Measurements from ENCODE around the gene MAP2K6. TPM values are rescaled to one million over a fixed set of nuclear protein-coding genes. Genes with fewer than 3 reads are reported as not detected.

MAP2K6 gene
- total RNA-seq, 2 donors from 2014 or later = 16.3 to 21.2 TPM

DNA sequence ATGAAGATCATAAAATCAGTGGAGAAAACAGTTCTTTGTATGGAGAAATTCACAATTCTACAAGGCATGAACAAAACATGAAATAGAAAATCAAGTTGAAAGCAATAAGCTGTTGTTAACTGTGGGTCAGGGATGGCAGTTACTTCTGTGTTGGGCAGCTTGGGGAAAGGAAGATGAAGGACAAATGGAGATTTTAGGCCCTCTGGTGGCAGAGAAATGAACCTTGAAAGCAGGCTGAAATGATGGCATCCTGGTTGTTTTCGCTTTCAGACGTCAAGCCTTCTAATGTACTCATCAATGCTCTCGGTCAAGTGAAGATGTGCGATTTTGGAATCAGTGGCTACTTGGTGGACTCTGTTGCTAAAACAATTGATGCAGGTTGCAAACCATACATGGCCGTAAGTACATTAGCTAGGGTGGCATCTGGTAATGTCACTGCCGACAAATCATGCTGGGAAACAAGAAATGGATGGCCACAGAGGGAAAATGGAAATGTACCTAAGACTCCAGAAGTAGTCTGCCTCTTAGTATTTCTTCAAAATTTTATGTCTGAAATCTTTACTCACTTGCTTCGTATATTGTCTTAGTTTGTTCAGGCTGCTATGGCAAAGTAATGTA is 108.9 kb downstream of the MAP2K6 start:
- peaks cover 9% of the 10 kb centered on the region for H3K36me3 Mint-ChIP-seq (ENCODE audit: low read depth)
- no peak for DNase-seq
- ATAC-seq = no peak
- H3K9me3 ChIP-seq (ENCODE audit: control insufficient read depth, low read length, poor library complexity, severe bottlenecking) = no peaks in the 10 kb centered on the region
- H3K4me1 Mint-ChIP-seq = peaks cover 3% of the 10 kb centered on the region
- no peak overlapping the region for H3K4me3 Mint-ChIP-seq
- H3K27me3 Mint-ChIP-seq = no peaks in the 10 kb centered on the region
- no peak overlapping the region for H3K27ac Mint-ChIP-seq

DNA sequence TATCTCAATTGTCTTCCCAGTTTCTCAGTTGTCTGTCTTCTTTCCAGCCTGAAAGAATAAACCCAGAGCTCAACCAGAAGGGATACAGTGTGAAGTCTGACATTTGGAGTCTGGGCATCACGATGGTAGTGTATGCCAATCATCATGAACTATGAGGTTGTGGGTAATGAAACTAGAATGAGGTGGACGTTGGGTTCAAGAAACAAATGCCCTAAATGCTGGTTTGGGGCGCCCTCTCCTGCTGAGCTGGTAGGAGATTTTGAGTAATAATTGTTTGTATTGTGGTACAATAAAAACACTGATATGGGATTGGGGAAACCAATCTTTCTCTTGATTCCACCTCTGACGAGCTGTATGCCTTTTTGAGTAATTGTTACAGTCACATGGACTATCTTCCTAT is 110.4 kb downstream of the MAP2K6 start:
- ATAC-seq (no peak), DNase-seq (no peak)
- H3K4me1 Mint-ChIP-seq = peaks cover 3% of the 10 kb centered on the region
- H3K9me3 ChIP-seq (ENCODE audit: control insufficient read depth, low read length, poor library complexity, severe bottlenecking) = no peaks in the 10 kb centered on the region
- H3K27me3 Mint-ChIP-seq = no peaks in the 10 kb centered on the region
- no peak overlapping the region for H3K4me3 Mint-ChIP-seq
- H3K36me3 Mint-ChIP-seq (ENCODE audit: low read depth) = peaks cover 9% of the 10 kb centered on the region
- H3K27ac Mint-ChIP-seq = no peak overlapping the region

DNA sequence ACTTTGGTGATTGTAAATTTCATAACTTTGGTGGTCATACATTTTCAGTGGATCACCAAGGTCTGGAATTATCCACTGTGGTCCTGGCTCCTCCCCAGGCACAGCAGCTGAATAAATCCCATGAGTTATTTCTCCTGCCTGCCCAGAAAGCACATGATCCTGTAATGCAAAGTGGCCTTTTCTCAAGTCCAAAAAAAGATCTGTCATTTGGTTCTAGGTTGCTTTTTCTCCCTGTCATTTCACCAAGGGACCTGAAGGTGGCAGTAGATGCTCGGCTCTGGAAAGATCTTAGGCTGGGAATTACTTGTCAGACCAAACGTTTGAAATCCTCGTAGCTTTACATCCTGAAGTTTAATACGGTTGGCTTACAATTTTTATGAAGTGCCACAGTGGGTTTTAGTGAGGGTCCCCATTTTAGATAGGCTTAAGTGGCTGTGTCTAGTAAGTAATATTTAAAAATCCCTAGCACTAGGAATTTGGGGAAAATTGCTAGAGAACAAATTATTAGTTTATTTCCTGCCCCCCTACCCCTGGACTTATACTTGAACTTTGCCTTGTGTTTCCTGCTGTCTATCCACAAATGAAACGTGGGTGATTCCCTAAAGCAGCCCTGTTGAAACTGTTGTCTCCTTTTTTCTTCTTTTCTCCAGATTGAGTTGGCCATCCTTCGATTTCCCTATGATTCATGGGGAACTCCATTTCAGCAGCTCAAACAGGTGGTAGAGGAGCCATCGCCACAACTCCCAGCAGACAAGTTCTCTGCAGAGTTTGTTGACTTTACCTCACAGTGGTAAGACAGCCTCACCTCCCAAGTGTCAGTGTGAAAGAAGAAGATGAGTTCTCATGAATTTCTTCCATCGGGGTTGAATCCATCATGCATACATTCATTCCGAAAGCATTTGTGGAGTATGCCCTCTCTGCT is 111.7 kb downstream of the MAP2K6 start:
- DNase-seq (no peak), ATAC-seq (no peak)
- no peaks in the 10 kb centered on the region for H3K27me3 Mint-ChIP-seq
- peaks cover 9% of the 10 kb centered on the region for H3K36me3 Mint-ChIP-seq (ENCODE audit: low read depth)
- peaks cover 3% of the 10 kb centered on the region for H3K4me1 Mint-ChIP-seq
- no peak overlapping the region for H3K4me3 Mint-ChIP-seq
- no peak overlapping the region for H3K27ac Mint-ChIP-seq
- no peaks in the 10 kb centered on the region for H3K9me3 ChIP-seq (ENCODE audit: control insufficient read depth, low read length, poor library complexity, severe bottlenecking)

DNA sequence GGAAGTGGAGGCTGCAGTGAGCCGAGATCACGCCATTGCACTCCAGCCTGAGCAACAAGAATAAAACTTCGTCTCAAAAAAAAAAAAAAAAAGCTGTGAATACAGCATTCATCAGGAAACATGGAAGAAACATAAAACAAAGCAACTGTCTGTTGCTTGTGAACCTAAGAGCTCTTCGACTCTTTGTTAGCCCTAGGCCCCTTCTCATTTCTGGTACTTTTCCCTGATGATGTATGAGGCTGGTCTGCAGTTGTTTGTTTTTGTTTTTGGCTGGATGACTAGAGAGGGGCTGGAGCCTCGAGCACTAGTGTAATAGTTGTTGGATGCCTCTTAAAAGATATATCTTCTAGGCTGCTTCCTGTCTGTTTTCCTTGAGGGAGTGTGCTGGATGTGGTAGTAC is 113.5 kb downstream of the MAP2K6 start:
- peaks cover 14% of the 10 kb centered on the region for H3K36me3 Mint-ChIP-seq (ENCODE audit: low read depth)

DNA sequence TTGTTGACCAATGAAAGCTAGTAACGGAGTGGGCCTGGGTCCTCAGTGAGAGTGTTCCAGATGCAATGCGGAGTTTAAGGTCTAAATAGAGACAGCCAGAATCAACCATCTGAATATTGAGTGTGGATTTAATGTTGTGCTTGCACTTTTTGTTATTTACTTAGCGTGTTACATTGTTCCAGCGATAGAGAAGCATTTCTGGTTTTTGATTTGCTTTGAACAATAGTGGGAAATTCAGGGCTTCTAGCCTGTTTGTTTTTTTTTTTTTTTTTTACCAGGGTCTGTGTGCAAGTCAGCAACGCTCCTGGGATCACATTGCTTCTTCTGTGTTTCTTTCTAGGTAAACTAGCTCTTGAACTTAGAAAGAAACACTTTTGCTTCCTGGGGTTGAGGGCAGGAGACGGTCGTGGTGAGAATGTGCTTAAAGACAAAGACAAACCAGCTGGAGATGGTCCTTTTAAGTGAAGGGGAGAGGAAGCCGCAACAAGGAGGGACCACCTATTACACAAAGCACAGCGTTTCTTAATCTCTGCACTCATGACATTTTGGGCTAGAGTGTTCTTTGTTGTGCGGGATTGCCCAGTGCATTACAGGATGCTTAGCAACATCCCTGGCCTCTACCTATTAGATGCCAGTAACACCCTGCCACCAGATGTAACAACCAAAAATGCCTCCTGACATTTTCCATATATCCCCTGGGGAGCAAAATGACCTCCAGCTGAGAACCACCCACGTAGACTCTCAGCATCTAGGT is 119.2 kb downstream of the MAP2K6 start:
- no peaks in the 10 kb centered on the region for H3K4me1 Mint-ChIP-seq
- peaks cover 16% of the 10 kb centered on the region for H3K36me3 Mint-ChIP-seq (ENCODE audit: low read depth)
- DNase-seq (no peak), ATAC-seq (no peak)
- H3K27ac Mint-ChIP-seq = no peak overlapping the region
- no peaks in the 10 kb centered on the region for H3K9me3 ChIP-seq (ENCODE audit: control insufficient read depth, low read length, poor library complexity, severe bottlenecking)
- H3K27me3 Mint-ChIP-seq = no peaks in the 10 kb centered on the region
- no peak overlapping the region for H3K4me3 Mint-ChIP-seq

More for the DNA sequence above, 113.5 kb downstream of the MAP2K6 start:
- H3K4me1 Mint-ChIP-seq = peaks cover 3% of the 10 kb centered on the region
- H3K4me3 Mint-ChIP-seq = no peak overlapping the region
- H3K27me3 Mint-ChIP-seq = no peaks in the 10 kb centered on the region
- DNase-seq = no peak
- H3K27ac Mint-ChIP-seq = no peak overlapping the region
- H3K9me3 ChIP-seq (ENCODE audit: control insufficient read depth, low read length, poor library complexity, severe bottlenecking) = no peaks in the 10 kb centered on the region
- no peak for ATAC-seq

DNA sequence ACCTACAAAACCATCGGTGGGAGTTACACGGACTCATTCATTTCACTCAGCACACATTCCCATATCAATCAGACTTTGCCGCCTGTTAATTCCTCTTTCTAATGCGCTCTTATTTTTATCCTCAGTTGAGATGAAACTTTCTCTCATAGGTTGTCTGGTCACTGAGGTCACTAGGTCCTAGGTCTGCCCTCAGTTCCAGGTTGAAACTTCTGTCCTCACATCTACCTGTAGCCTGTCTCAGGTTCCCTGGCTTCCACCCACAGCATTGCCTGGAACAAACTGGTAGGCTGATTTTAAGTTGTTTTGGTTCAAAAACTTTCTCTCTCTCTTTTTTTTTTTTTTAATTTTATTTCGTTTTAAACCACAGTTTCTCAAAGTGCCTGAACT is 119.7 kb downstream of the MAP2K6 start:
- no peak for DNase-seq
- no peaks in the 10 kb centered on the region for H3K9me3 ChIP-seq (ENCODE audit: control insufficient read depth, low read length, poor library complexity, severe bottlenecking)
- no peaks in the 10 kb centered on the region for H3K27me3 Mint-ChIP-seq
- no peak overlapping the region for H3K27ac Mint-ChIP-seq
- ATAC-seq = no peak
- no peak overlapping the region for H3K4me3 Mint-ChIP-seq
- H3K4me1 Mint-ChIP-seq = no peaks in the 10 kb centered on the region
- peaks cover 16% of the 10 kb centered on the region for H3K36me3 Mint-ChIP-seq (ENCODE audit: low read depth)

DNA sequence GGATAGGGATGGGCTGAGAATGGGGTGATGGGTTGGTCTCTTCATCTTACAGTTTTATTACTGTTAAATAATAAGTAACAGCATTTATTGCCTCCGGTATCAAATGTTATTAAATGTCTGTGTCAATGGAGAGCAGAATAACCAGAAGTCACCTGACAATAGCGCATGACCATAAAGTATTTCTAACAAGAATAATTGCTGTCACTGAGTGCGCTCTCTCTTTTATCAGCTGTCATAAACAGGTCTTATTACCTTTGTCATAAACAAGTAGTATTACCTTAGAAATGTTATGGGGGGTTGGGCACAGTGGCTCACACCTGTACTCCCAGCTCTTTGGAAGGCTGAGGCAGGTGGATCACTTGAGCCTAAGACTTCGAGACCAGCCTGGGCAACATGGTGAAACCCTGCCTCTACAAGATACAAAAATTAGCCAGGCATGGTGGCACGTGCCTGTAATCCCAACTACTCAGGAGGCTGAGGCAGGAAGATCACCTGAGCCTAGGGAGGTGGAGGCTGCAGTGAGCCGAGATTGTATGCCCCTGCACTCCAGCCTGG is 120.6 kb downstream of the MAP2K6 start:
- ATAC-seq (no peak), DNase-seq (no peak)
- Mint-ChIP-seq H3K4me3 (no peak overlapping the region), H3K36me3 (ENCODE audit: low read depth) (peaks cover 18% of the 10 kb centered on the region), H3K4me1 (no peaks in the 10 kb centered on the region), H3K27me3 (no peaks in the 10 kb centered on the region), H3K27ac (no peak overlapping the region)
- no peaks in the 10 kb centered on the region for H3K9me3 ChIP-seq (ENCODE audit: control insufficient read depth, low read length, poor library complexity, severe bottlenecking)

DNA sequence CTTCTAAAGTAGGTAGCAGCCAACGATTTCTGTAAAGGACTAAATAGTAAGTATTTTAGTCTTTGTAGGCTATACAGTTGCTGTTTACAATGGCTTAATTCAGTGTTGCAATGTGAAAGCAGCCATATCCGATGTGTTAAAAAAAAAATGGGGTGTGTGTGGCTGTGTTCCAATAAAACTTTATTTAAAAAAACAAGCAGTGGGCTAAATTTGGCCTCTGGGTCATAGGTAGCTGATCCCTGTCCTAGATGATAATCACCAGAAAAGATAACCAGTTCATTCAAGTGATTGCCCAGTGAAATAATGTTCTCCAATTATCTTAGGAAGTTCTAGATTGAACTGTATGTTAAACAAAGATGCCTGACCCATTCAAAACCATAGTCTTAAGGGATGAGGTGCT is 124.3 kb downstream of the MAP2K6 start:
- no peak overlapping the region for H3K4me3 Mint-ChIP-seq
- DNase-seq (no peak), ATAC-seq (no peak)
- no peaks in the 10 kb centered on the region for H3K27me3 Mint-ChIP-seq
- H3K27ac Mint-ChIP-seq = no peak overlapping the region
- H3K4me1 Mint-ChIP-seq = no peaks in the 10 kb centered on the region
- peaks cover 18% of the 10 kb centered on the region for H3K36me3 Mint-ChIP-seq (ENCODE audit: low read depth)
- H3K9me3 ChIP-seq (ENCODE audit: control insufficient read depth, low read length, poor library complexity, severe bottlenecking) = no peaks in the 10 kb centered on the region

DNA sequence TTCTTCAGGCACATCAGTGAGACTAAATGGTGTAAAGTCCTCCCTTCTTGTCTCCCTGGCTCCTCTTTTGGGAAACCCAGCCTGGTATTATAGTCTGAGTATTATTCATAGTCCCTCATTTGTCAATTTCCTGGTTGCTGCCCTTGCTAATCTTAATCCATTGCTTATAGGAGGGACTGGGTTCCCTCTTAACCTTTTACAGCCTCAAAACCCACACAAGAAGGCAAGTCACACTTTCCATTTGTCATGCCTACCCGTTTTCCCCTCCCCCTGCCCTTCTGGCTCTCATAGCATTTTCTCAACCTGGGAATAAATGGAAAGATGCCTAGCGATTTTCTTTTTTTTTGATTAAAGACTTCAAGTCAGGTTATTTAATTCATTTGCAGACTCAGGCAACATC is 124.8 kb downstream of the MAP2K6 start:
- no peak overlapping the region for H3K27ac Mint-ChIP-seq

DNA sequence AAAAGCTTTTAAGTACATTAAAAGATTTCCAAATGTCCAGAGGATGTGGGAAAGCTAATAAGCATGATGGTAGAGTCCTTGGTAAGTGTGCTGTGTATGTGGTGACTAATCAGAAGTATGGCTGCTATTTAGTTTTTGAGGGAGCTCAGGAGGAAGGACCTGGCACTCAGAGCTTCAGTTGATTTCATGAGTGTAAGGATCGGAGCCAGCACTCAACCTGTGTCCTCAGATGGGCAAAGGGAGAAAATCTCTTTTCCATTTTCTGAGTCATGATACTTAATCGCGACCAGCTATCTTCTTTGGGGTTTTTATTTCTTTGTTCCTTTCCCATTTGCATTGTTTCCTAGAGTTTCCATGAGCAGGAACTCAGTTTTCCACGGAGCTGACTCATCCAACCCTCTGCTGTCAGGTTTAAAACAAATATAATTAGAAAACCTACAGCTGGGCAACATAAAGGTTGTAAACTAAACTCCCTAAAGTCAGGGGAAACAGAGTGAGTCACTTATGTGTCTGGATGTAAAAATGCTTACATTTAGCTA is 125.4 kb downstream of the MAP2K6 start:
- H3K9me3 ChIP-seq (ENCODE audit: control insufficient read depth, low read length, poor library complexity, severe bottlenecking) = no peaks in the 10 kb centered on the region
- ATAC-seq (no peak), DNase-seq (no peak)
- H3K4me1 Mint-ChIP-seq = no peaks in the 10 kb centered on the region
- H3K4me3 Mint-ChIP-seq = no peak overlapping the region
- no peaks in the 10 kb centered on the region for H3K27me3 Mint-ChIP-seq
- H3K36me3 Mint-ChIP-seq (ENCODE audit: low read depth) = peaks cover 17% of the 10 kb centered on the region
- no peak overlapping the region for H3K27ac Mint-ChIP-seq

More for the DNA sequence above, 124.8 kb downstream of the MAP2K6 start:
- Mint-ChIP-seq H3K4me3 (no peak overlapping the region), H3K36me3 (ENCODE audit: low read depth) (peaks cover 20% of the 10 kb centered on the region), H3K4me1 (no peaks in the 10 kb centered on the region), H3K27me3 (no peaks in the 10 kb centered on the region)
- no peaks in the 10 kb centered on the region for H3K9me3 ChIP-seq (ENCODE audit: control insufficient read depth, low read length, poor library complexity, severe bottlenecking)
- ATAC-seq (no peak), DNase-seq (no peak)

DNA sequence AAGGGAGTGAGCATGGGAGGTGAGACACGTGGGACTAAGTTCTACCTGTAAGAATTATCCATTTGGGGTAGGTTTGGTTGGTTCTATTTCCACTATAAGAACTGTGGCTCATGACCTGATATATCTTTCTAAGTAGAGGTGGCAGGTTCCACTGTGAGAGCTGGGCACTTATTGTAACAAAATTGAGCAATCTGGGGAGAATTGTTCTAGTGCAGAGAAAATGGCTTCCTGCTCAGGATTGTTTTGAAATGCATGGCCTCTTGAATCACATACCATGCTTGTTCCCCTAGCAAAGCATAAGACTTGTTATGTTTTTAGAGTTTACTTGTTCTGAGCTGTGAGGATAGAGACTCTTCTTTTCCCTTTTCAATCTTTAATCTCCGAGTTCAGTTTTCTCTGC is 125.9 kb downstream of the MAP2K6 start:
- Mint-ChIP-seq H3K27ac (no peak overlapping the region), H3K4me3 (no peak overlapping the region), H3K36me3 (ENCODE audit: low read depth) (peaks cover 16% of the 10 kb centered on the region), H3K27me3 (no peaks in the 10 kb centered on the region), H3K4me1 (no peaks in the 10 kb centered on the region)
- ATAC-seq = no peak
- no peak for DNase-seq
- H3K9me3 ChIP-seq (ENCODE audit: control insufficient read depth, low read length, poor library complexity, severe bottlenecking) = no peaks in the 10 kb centered on the region

DNA sequence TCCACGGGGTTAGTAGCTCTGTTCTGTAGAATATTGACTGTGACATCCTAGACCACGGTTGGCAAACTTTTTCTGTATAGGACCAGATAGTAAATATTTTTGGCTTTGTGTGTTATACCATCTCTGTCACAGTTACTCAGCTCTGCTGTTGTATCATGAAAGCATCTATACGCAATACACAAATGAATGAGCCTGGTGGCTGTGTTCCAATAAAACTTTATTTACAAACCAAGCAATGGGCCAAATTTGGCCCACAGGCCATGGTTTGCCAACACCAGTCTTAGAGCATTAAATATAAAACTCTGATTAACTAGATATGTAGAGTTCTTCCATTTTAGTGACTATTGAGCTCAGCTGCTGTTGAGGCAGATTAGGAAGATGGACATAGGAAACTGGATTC is 132.7 kb downstream of the MAP2K6 start:
- Mint-ChIP-seq H3K27ac (no peak overlapping the region), H3K4me1 (no peaks in the 10 kb centered on the region), H3K27me3 (no peaks in the 10 kb centered on the region), H3K4me3 (no peak overlapping the region), H3K36me3 (ENCODE audit: low read depth) (peaks cover 11% of the 10 kb centered on the region)
- DNase-seq (no peak), ATAC-seq (no peak)
- H3K9me3 ChIP-seq (ENCODE audit: control insufficient read depth, low read length, poor library complexity, severe bottlenecking) = no peaks in the 10 kb centered on the region

DNA sequence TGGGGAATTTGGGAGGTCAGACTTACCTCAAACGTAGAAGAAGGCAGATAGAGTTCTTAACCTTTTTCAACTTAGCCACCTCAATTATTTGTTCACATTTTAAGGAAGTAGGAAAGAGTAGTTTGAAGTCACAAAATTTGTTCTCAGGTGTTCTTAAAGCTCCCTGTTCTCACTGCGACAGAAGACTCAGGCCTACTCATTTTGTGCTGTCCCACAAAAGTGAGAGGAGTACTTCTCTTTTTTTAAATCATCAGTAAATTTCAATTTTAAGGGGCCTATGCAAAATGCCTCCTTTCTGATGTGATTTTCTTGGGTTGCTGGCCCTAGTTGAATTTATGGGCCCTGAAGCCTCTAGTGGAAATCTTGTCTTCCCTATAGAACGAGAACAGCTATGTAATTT is 133.4 kb downstream of the MAP2K6 start:
- ATAC-seq (no peak), DNase-seq (no peak)
- no peak overlapping the region for H3K4me3 Mint-ChIP-seq
- no peaks in the 10 kb centered on the region for H3K4me1 Mint-ChIP-seq
- no peaks in the 10 kb centered on the region for H3K27me3 Mint-ChIP-seq
- no peak overlapping the region for H3K27ac Mint-ChIP-seq
- H3K9me3 ChIP-seq (ENCODE audit: control insufficient read depth, low read length, poor library complexity, severe bottlenecking) = no peaks in the 10 kb centered on the region
- H3K36me3 Mint-ChIP-seq (ENCODE audit: low read depth) = peaks cover 7% of the 10 kb centered on the region
